ENCODE measurements around the gene SLX4IP. TPM values are rescaled to one million over a fixed set of nuclear protein-coding genes. Genes with fewer than 3 reads are reported as not detected.

Gene SLX4IP
- total RNA-seq, 6 experiments from 2014 or later = 4.1 to 4.8 (median 4.5) TPM

DNA sequence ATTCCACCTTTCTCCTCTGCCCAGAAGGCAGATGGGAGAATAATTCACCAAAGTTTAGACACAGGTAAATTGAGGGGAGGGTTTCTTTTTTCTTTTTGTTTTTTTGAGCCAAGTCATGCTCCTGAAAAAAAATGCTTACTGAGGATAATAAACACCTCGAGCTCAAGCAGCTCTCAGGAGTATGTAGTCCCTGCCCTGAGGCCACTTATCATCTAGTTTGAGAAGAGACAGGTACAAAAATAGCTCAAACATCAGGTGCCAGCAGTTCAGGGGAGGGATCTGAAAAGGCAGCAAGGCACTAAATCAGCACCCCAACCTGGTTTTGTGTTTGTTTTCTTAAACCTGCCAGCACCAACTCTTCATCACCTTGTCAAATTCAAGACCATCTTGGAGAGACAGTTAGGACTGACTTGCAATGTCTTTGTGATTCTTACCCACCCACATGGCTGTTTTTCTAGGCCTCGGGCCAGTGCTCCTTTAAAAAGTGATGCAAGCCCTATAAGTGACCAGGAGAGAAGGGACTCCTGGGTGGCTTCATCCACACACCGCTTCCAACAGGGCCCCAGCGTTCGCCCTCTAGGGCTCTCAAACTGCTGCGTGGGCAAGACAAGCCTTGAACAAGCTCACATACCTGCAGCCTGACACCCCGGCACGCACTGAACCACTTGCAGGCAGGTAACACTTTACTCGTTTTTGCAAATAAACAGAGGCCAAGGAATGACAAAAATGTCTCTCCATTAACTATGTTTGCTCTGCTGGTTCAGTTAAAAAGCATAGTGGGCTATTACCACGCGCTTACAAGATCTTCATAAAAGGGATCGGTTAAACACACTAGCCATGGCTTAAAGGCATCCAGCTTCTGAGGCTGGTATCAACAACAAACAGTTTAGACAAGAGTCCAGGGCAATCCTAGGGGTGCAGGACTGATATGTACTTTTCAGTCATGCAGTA, 224.8 kb downstream of the SLX4IP start:
- no peak overlapping the region; the same call in 1 of the 2 replicates for H3K4me3 Mint-ChIP-seq
- no peak for DNase-seq
- TF ChIP-seq, protein P1, sequence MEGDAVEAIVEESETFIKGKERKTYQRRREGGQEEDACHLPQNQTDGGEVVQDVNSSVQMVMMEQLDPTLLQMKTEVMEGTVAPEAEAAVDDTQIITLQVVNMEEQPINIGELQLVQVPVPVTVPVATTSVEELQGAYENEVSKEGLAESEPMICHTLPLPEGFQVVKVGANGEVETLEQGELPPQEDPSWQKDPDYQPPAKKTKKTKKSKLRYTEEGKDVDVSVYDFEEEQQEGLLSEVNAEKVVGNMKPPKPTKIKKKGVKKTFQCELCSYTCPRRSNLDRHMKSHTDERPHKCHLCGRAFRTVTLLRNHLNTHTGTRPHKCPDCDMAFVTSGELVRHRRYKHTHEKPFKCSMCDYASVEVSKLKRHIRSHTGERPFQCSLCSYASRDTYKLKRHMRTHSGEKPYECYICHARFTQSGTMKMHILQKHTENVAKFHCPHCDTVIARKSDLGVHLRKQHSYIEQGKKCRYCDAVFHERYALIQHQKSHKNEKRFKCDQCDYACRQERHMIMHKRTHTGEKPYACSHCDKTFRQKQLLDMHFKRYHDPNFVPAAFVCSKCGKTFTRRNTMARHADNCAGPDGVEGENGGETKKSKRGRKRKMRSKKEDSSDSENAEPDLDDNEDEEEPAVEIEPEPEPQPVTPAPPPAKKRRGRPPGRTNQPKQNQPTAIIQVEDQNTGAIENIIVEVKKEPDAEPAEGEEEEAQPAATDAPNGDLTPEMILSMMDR (IDR thresholded peaks at IDR 0.05) = no peak
- H3K27ac Mint-ChIP-seq = peak overlapping the region; percentile 32; the same call in 1 of the 2 replicates
- no peaks in the 10 kb centered on the region; the same call in none of the 2 replicates for H3K27me3 Mint-ChIP-seq (ENCODE audit: insufficient read depth)
- H3K36me3 Mint-ChIP-seq (ENCODE audit: low read depth) = peaks cover 45% of the 10 kb centered on the region
- H3K4me1 Mint-ChIP-seq (ENCODE audit: low read depth) = peaks cover 23% of the 10 kb centered on the region
- H3K9me3 Mint-ChIP-seq = no peaks in the 10 kb centered on the region

GRCh38 chr20:10660661-10661060, 225.6 kb downstream of the SLX4IP start:
- peaks cover 38% of the 10 kb centered on the region for H3K36me3 Mint-ChIP-seq (ENCODE audit: low read depth)
- H3K4me3 Mint-ChIP-seq = no peak overlapping the region; the same call in 1 of the 2 replicates
- DNase-seq = no peak

DNA sequence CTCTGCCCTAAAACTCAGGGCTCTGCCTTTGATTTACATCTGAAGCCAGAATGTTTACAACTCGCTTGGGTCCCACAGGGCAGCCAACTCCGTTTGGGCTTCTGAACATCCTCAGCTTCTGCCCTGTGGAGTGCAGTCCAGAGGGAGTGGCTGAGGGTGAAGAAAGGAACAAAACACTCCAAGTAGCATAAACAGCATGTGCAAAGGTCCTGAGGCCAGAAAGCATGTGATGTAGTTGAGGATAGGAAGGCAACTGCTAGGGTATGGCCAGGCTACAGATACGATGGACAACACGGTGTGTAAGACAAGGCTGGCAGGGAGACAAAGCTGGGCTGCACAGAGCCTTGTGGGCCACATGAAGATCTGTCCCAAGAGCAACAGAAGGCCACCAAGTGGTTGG, 226.2 kb downstream of the SLX4IP start:
- H3K4me1 Mint-ChIP-seq (ENCODE audit: low read depth) = peaks cover 30% of the 10 kb centered on the region

More at GRCh38 chr20:10660661-10661060, 225.6 kb downstream of the SLX4IP start:
- TF ChIP-seq, protein P1 (IDR thresholded peaks at IDR 0.05) = no peak
- no peaks in the 10 kb centered on the region; the same call in none of the 2 replicates for H3K27me3 Mint-ChIP-seq (ENCODE audit: insufficient read depth)
- H3K4me1 Mint-ChIP-seq (ENCODE audit: low read depth) = peaks cover 30% of the 10 kb centered on the region
- no peaks in the 10 kb centered on the region for H3K9me3 Mint-ChIP-seq
- peak overlapping the region; percentile 32; the same call in 1 of the 2 replicates for H3K27ac Mint-ChIP-seq

DNA sequence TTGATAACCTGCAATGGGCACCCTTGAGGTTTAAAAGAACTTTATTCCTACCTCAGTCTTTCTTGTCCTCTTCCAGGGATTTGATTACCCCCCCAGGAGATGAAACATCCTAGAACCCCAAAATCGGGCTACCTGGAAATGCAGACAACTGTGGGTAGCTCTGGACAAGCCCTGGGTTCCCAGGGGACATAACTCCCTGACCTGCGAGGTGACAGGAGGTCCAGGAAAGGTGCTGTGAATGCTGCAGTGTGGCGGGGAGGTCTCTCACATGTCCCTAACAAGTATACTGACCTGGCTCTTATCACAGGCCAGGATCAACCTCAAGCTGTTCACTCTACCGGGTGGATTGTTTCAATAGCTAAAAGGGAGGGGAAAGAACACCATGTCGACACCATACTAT, 227.0 kb downstream of the SLX4IP start:
- Mint-ChIP-seq H3K27me3 (ENCODE audit: insufficient read depth) (no peaks in the 10 kb centered on the region; the same call in none of the 2 replicates), H3K27ac (no peak overlapping the region), H3K36me3 (ENCODE audit: low read depth) (peaks cover 35% of the 10 kb centered on the region), H3K4me1 (ENCODE audit: low read depth) (peaks cover 30% of the 10 kb centered on the region), H3K4me3 (no peak overlapping the region), H3K9me3 (no peaks in the 10 kb centered on the region)
- no peak for DNase-seq
- TF ChIP-seq, protein P1 (IDR thresholded peaks at IDR 0.05) = no peak

More for the DNA sequence above, 226.2 kb downstream of the SLX4IP start:
- DNase-seq = no peak
- Mint-ChIP-seq H3K27me3 (ENCODE audit: insufficient read depth) (no peaks in the 10 kb centered on the region; the same call in none of the 2 replicates), H3K9me3 (no peaks in the 10 kb centered on the region), H3K4me3 (no peak overlapping the region), H3K27ac (no peak overlapping the region), H3K36me3 (ENCODE audit: low read depth) (peaks cover 35% of the 10 kb centered on the region)
- TF ChIP-seq, protein P1 (IDR thresholded peaks at IDR 0.05) = no peak

DNA sequence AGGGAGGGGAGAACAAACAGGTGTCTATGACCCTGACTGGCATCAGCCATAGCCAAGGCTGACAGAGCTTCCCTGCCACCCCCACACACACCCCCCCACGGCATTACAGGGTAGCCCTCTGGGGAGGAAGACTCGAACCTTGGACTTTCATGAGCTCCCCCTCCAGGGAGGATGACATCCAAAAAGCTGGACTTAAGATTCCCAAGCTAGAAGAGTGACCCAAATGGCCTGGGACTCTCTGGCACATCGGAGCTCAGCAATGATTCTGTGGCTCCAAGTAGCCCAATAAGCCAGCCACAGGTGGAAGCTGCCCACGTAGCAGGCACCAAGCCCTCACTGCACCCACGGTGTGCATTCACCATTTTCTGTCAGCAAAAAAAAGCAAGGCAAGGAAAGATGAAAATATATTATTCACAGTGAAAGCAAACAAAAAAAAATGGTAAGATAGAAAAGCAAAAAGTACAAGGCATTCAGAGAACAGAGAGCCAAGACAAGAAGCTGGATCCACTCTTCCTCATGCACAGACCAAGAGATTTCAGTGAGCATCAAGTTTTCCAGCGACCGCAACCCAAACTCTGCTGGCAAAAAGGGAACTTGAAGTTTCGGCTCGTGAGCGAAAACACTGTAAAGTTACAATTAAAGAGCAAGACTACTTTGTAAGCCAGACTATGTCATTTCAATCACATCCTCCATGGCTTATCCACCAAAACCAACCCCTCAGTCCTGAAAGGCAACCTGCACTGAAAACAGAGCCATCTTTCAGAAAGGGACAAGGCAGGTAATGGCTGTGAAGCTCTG, 227.8 kb downstream of the SLX4IP start:
- Mint-ChIP-seq H3K9me3 (no peaks in the 10 kb centered on the region), H3K4me1 (ENCODE audit: low read depth) (peaks cover 30% of the 10 kb centered on the region), H3K27me3 (ENCODE audit: insufficient read depth) (no peaks in the 10 kb centered on the region; the same call in none of the 2 replicates), H3K36me3 (ENCODE audit: low read depth) (peaks cover 30% of the 10 kb centered on the region), H3K27ac (no peak overlapping the region), H3K4me3 (no peak overlapping the region)
- DNase-seq = no peak
- TF ChIP-seq, protein P1 (IDR thresholded peaks at IDR 0.05) = no peak

Measured in HFFc6 (cell line).